Endothelial cell of umbilical vein (primary cell): ENCODE results near the gene KCTD5. TPM values are rescaled to one million over a fixed set of nuclear protein-coding genes. Genes with fewer than 3 reads are reported as not detected.

ENCODE experiments used
- BruUV-seq: library from RNA; stranded (reverse); fragments of 400-500 nt; replicated peaks from 2 replicates; lab custom pipeline; 2021; lab: Mats Ljungman, UMichigan
- CTCF ChIA-PET: fragments of 300-600, 350-600 bp; sonication (Branson Sonifier 250); formaldehyde crosslinking; loops from one replicate; lab custom pipeline; 2021; ENCODE audit warnings: antibody characterized with exemption, inconsistent platforms; lab: Charles Lee
- POLR2A ChIA-PET: fragments of 300-600, 350-600 bp; sonication (Branson Sonifier 250); formaldehyde crosslinking; loops from one replicate; lab custom pipeline; 2021; ENCODE audit warnings: antibody characterized with exemption, inconsistent platforms; lab: Charles Lee
- DNase-seq: peaks from one replicate; pipeline ENCODE4 v3.0.0-alpha.2; 2011; ENCODE audit warnings: low read depth, low spot score
- FAIRE-seq: peaks from 2 replicates; lab custom pipeline; 2011; peaks lifted over from hg19 to GRCh38; lab: Jason Lieb, UNC
- H2AFZ ChIP-seq: 2 replicates; pipeline ENCODE4 v1.6.0; 2012; ENCODE audit warnings: low read depth, low read length, control low read depth, inconsistent platforms
- H3K27ac ChIP-seq: 2 replicates; pipeline ENCODE4 v1.5.1; 2011; ENCODE audit warnings: low read depth, mild to moderate bottlenecking, control low read depth, low read length, moderate library complexity; ENCODE audit not compliant: insufficient read depth
- H3K27me3 ChIP-seq, 2 experiments: 2 replicates each; pipeline versions ENCODE4 v1.6.0 to v1.6.1; 2011; ENCODE audit warnings: low read length in 2 of 2, mixed read lengths in 1 of 2; ENCODE audit not compliant: control insufficient read depth in 2 of 2, insufficient read depth in 2 of 2
- H3K36me3 ChIP-seq, 2 experiments: 2 replicates in 1 of 2; 3 replicates in 1 of 2; pipeline ENCODE4 v1.5.1; 2011; ENCODE audit warnings: low read length in 2 of 2, mild to moderate bottlenecking in 1 of 2, moderate library complexity in 1 of 2; ENCODE audit not compliant: control insufficient read depth in 2 of 2, insufficient read depth in 2 of 2; ENCODE audit errors: extremely low read depth in 1 of 2
- H3K4me1 ChIP-seq: 3 replicates; pipeline ENCODE4 v1.5.1; 2011; ENCODE audit warnings: mild to moderate bottlenecking, low read length; ENCODE audit not compliant: control insufficient read depth, insufficient read depth; ENCODE audit errors: extremely low read depth
- H3K4me2 ChIP-seq: 2 replicates; pipeline ENCODE4 v1.6.1; 2011; ENCODE audit warnings: low read length, control low read depth, mixed read lengths; ENCODE audit not compliant: insufficient read depth
- H3K4me3 ChIP-seq, 3 experiments: fragments of 200-600 bp in 1 of 3; sonication (generic), shearing (Covaris generic) in 1 of 3; replicated peaks in 1 of 3; 2 replicates each; pipeline ENCODE4 v1.5.1; 2011 to 2016; ENCODE audit warnings: control low read depth in 3 of 3, low read length in 3 of 3, mild to moderate bottlenecking in 2 of 3, inconsistent platforms in 1 of 3, low read depth in 1 of 3, moderate library complexity in 1 of 3; ENCODE audit not compliant: insufficient read depth in 1 of 3
- H3K79me2 ChIP-seq: 2 replicates; pipeline ENCODE4 v1.6.0; 2012; ENCODE audit warnings: low read length, inconsistent platforms; ENCODE audit not compliant: control insufficient read depth, insufficient read depth
- H3K9ac ChIP-seq: replicated peaks from 2 replicates; pipeline ENCODE3; 2011; ENCODE audit warnings: low read length, control low read depth; ENCODE audit not compliant: insufficient read depth; ENCODE audit errors: extremely low read depth
- H3K9me1 ChIP-seq: replicated peaks from 3 replicates; pipeline ENCODE4 v1.6.0; 2011; ENCODE audit warnings: mild to moderate bottlenecking, low read length; ENCODE audit not compliant: control insufficient read depth, insufficient read depth; ENCODE audit errors: extremely low read depth
- H3K9me3 ChIP-seq: replicated peaks from 2 replicates; pipeline ENCODE4 v1.5.1; 2012; ENCODE audit warnings: low read length, inconsistent platforms; ENCODE audit not compliant: control insufficient read depth, insufficient read depth
- H4K20me1 ChIP-seq: replicated peaks from 2 replicates; pipeline ENCODE3; 2011; ENCODE audit warnings: mild to moderate bottlenecking, low read length; ENCODE audit not compliant: control insufficient read depth, insufficient read depth; ENCODE audit errors: extremely low read depth
- EZH2 ChIP-seq: IDR thresholded peaks from 2 replicates; pipeline ENCODE4 v1.6.1; 2012; ENCODE audit warnings: borderline replicate concordance, low read depth, mild to moderate bottlenecking, moderate library complexity, low read length, inconsistent platforms; ENCODE audit not compliant: severe bottlenecking
- FOS ChIP-seq: IDR thresholded peaks from 2 replicates; pipeline ENCODE4 v1.6.1; 2011; ENCODE audit warnings: mild to moderate bottlenecking, low read length, moderate library complexity, borderline replicate concordance; ENCODE audit not compliant: insufficient read depth
- GATA2 ChIP-seq: IDR thresholded peaks from 2 replicates; pipeline ENCODE4 v1.7.0; 2011; ENCODE audit warnings: low read depth, mild to moderate bottlenecking, moderate library complexity, mixed read lengths, low read length; ENCODE audit not compliant: insufficient read length, insufficient read depth
- JUN ChIP-seq: IDR thresholded peaks from 2 replicates; pipeline ENCODE4 v1.6.1; 2011; ENCODE audit warnings: borderline replicate concordance, low read depth; ENCODE audit not compliant: insufficient read length, insufficient read depth
- MYC ChIP-seq: IDR thresholded peaks from one replicate; pipeline ENCODE4 v1.6.1; 2011; ENCODE audit warnings: mild to moderate bottlenecking, low read depth, low read length
- POLR2A ChIP-seq: IDR thresholded peaks from 2 replicates; pipeline ENCODE4 v1.6.1; 2012; ENCODE audit warnings: low read depth, mild to moderate bottlenecking, control low read depth, low read length
- POLR2AphosphoS5 ChIP-seq: IDR thresholded peaks from 2 replicates; pipeline ENCODE4 v1.6.1; 2012; ENCODE audit warnings: low read depth, mild to moderate bottlenecking, control low read depth, low read length, moderate library complexity; ENCODE audit not compliant: insufficient read depth
- dilution Hi-C: fragments of 300-500 bp; cut with MboI; formaldehyde crosslinking; loops from one replicate; pipeline ENCODE4 v1.15.0; 2019; ENCODE audit warnings: low sequenced_read_pairs; ENCODE audit not compliant: extremely low pct_ligation_motif_present
- intact Hi-C: fragments of 100-400 bp; cut with micrococcal nuclease; formaldehyde crosslinking; loops from one replicate; pipeline ENCODE4 v1.10.0; 2022
- polyA plus RNA-seq, 4 experiments: library from polyadenylated mRNA; depleted of rRNA in 3 of 4; stranded (reverse) in 3 of 4; unstranded in 1 of 4; fragments of >200 nt; gene quantifications; 2 replicates each; pipeline versions ENCODE4 v1.2.1 to v1.2.3, GENCODE V29; 2011 to 2012; ENCODE audit warnings: missing spikeins in 1 of 4
- total RNA-seq: library from RNA; stranded (reverse); gene quantifications from 2 replicates; pipeline ENCODE4 v1.2.3, GENCODE V29; 2021
- TF ChIP-seq, protein P1 (sequence below), 2 donors: IDR thresholded peaks; 1 replicate in 1 of 2; 2 replicates in 1 of 2; pipeline ENCODE4 v1.5.1; 2011; ENCODE audit warnings: low read length in 2 of 2, mild to moderate bottlenecking in 2 of 2, moderate library complexity in 2 of 2, control low read depth in 1 of 2, inconsistent platforms in 1 of 2, low read depth in 1 of 2; ENCODE audit not compliant: insufficient read depth in 1 of 2; ENCODE audit errors: extremely low read depth in 1 of 2
- TF ChIP-seq, protein P2 (sequence below): IDR thresholded peaks from 2 replicates; pipeline ENCODE4 v1.6.1; 2011; ENCODE audit not compliant: insufficient read depth, insufficient read length

The KCTD5 gene
- total and polyA plus RNA-seq, 2 donors (not counting 3 experiments of a cell fraction or from before 2014, with no cell fraction given): 32.2 to 42.0 TPM

GRCh38 chr16:2719328-2720063 lies 37.2 kb downstream of the KCTD5 start:
- Histone ChIP-seq H4K20me1 (no peaks in the 10 kb centered on the region), H3K4me2 (no peak overlapping the region), H3K9me3 (no peaks in the 10 kb centered on the region), H3K4me1 (peaks cover 4% of the 10 kb centered on the region), H3K36me3 (no peaks in the 10 kb centered on the region), H3K9ac (no peak overlapping the region), H3K27me3 (peaks cover 0 to 4% of the 10 kb centered on the region in 2 experiments), H2AFZ (no peak overlapping the region), H3K27ac (no peak overlapping the region), H3K9me1 (no peaks in the 10 kb centered on the region), H3K4me3 (no peak overlapping the region), H3K79me2 (no peaks in the 10 kb centered on the region)
- intact Hi-C loops: loop anchor here (2.0 kb wide), 1 partner anchor 149 kb away; no protein-coding TSS in a partner anchor
- FAIRE-seq (no peak), DNase-seq (no peak)
- BruUV-seq: no TSS peak
- dilution Hi-C loops: no loop called here
- ChIA-PET CTCF (no interaction called here), POLR2A (no interaction called here)
- no peak for TF ChIP-seq JUN
- TF ChIP-seq, protein P1, sequence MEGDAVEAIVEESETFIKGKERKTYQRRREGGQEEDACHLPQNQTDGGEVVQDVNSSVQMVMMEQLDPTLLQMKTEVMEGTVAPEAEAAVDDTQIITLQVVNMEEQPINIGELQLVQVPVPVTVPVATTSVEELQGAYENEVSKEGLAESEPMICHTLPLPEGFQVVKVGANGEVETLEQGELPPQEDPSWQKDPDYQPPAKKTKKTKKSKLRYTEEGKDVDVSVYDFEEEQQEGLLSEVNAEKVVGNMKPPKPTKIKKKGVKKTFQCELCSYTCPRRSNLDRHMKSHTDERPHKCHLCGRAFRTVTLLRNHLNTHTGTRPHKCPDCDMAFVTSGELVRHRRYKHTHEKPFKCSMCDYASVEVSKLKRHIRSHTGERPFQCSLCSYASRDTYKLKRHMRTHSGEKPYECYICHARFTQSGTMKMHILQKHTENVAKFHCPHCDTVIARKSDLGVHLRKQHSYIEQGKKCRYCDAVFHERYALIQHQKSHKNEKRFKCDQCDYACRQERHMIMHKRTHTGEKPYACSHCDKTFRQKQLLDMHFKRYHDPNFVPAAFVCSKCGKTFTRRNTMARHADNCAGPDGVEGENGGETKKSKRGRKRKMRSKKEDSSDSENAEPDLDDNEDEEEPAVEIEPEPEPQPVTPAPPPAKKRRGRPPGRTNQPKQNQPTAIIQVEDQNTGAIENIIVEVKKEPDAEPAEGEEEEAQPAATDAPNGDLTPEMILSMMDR (IDR thresholded peaks at IDR 0.05; ENCODE audit: extremely low read depth in 1 of 2, insufficient read depth in 1 of 2, low read depth in 1 of 2, low read length in 2 of 2): no peak
- TF ChIP-seq EZH2: no peak
- TF ChIP-seq FOS: no peak
- no peak for TF ChIP-seq MYC
- TF ChIP-seq POLR2AphosphoS5: no peak
- no peak for TF ChIP-seq POLR2A
- TF ChIP-seq, protein P2, sequence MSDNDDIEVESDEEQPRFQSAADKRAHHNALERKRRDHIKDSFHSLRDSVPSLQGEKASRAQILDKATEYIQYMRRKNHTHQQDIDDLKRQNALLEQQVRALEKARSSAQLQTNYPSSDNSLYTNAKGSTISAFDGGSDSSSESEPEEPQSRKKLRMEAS: no peak
- no peak for TF ChIP-seq GATA2
